ENCODE results near the gene PLD4. TPM values are rescaled to one million over a fixed set of nuclear protein-coding genes. Genes with fewer than 3 reads are reported as not detected.
"Not testable (repeated sequence)": the region's sequence is repeated elsewhere in the genome, so short reads cannot be mapped to it uniquely, and the experiment has no call there.

PLD4 gene
- polyA plus RNA-seq, 3 donors = 2.8 to 4.7 (median 4.1) TPM

GRCh38 chr14:104884381-104884780 is 40.3 kb upstream of the PLD4 start:
- not testable (repeated sequence) for DNase-seq

DNA sequence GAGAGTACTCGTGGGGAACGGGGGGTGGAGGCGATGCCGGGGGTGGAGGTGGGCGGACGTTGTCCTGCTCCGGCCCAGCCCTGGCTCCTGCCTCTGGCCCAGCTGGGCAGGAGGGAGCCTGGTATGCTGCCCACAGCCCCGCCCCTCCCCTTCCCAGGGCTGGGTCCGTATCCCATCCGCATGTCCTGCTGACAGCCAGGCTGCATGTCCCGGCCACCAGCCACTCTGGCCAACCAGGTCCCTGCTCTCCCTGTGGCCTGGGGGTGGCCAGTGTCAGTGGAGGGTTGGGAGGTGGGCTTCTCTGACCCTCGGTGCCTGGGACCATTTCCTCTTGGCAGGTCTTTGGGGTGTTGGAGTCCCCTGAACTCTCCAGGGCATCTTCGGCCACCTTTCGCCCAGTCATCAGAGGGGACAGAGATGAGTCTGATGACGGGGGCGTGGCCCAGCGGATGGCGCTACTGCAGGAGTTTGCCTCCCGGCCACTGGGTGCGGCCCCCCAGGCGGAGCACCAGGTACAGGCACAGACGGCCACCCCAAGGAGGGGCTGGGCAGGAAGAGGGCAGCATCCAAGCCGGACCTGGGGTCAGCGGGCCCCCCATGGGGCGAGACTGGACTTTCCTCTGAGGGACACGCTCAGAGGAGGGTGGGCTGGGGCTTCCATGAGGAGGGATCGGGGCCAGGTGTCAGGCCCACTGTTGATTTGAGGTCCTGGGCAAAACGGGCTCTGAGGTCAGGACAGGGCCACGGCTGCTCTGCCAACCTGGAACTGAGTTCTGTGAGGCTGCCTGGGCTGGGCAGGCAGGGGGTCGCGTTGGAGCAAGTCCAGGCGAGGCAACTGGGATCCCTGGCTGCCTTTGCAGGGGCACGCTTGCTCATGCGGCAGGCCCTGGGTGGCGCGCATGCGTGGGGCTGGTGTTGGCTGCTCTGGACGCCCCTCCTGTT is 39.4 kb upstream of the PLD4 start:
- DNase-seq = no peak

DNA sequence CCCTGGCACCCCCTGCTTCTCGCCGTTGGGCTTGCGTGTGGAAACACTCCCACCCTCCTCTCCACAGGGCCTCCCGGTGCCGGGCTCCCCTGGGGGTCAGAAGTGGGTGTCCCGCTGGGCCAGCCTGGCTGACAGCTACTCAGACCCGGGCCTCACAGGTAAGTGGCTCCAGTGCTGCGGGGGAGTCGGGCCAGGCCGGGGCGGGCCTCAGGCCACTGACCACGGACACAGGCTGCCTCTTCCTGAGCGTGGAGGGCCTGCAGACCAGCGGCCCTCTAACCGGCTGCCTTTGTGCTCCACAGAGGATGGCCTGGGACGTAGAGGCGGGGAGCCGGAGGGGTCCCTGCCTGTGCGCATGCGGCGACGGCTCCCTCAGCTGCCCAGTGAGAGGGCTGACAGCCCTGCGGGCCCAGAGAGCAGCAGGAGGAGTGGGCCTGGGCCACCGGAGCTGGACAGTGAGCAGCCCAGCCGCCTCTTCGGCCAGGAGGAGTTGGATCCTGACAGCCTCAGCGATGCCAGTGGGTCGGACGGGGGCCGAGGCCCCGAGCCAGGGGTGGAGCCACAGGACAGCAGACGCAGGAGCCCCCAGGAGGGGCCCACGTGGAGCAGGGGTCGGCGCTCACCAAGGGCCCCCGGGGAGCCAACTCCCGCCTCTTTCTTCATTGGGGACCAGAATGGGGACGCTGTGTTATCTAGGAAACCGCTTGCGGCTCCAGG is 38.5 kb upstream of the PLD4 start:
- no peak for DNase-seq

GRCh38 chr14:104886690-104887622 is 37.7 kb upstream of the PLD4 start:
- DNase-seq = no peak

DNA sequence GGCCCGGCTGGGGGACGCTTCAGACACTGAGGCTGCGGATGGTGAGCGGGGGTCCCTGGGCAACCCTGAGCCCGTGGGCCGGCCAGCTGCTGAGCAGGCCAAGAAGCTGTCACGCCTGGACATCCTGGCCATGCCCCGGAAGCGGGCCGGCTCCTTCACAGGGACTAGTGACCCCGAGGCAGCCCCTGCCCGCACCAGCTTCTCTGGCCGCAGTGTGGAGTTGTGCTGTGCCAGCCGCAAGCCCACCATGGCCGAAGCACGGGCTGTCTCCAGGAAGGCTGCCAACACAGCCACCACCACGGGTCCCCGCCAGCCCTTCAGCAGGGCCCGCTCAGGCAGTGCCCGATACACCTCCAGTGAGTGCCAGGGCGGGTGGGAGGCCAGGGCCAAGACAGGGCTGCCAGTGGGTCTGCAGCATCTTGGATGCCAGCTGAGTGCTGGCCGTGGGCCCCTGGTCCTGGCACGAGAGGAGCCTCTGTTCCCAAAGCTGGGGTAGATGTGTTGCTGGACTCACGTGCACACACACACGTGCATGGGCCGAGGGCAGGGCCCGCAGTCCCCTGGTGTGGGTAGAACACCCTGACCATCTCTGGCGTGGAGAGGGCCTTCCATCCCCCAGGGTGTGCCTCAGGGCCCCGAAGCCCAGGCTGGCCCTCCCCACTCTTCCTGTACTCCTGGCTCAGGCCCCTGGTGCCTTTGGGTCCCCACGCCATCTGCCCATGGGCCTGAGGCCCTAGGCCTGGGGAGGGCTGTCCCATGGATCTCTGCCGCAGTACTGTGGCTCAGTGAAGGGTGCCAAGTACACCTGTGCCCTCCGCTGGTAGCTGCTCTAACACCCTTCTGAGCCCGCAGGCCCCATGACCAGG is 36.8 kb upstream of the PLD4 start:
- DNase-seq = no peak

- no peak for DNase-seq
These were observed 35.9 kb upstream of the PLD4 start for GRCh38 chr14:104888489-104889374.

- no peak for DNase-seq
These were observed 35.3 kb upstream of the PLD4 start for GRCh38 chr14:104889375-104889757.

DNA sequence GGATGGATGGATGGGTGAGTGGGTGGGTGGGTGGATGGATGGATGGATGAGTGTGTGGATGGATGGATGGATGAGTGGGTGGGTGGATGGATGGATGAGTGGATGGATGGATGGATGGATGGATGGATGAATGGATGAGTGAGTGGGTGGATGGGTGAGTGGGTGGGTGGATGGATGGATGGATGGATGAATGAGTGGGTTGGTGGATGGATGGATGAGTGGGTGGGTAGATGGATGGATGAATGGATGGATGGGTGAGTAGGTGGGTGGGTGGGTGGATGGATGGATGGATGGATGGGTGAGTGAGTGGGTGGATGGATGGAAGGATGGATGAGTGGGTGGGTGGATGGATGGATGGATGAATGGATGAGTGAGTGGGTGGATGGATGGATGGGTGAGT is 34.4 kb upstream of the PLD4 start:
- not testable (repeated sequence) for DNase-seq

DNA sequence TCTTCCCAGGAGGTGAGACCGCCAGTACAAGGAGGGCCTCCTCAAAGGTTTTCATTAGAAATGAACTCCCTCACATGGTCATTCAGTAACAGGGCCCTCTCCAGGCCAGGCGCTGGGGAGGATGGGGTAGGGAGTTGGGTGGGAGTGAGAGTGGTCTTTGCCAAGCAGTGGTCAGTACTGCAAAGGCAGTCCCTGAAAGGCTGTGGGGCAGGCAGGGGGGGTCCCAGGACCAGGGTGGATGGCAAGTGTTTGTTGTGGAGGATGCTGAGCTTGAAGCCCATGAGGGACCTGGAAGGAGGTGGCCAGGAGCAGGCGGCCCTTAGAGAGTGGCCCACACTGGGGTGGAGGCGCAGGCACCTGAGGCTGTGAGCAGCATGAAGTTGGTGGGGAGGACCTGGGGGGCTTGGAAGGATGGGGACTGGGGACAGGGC is 33.5 kb upstream of the PLD4 start:
- no peak for DNase-seq

DNA sequence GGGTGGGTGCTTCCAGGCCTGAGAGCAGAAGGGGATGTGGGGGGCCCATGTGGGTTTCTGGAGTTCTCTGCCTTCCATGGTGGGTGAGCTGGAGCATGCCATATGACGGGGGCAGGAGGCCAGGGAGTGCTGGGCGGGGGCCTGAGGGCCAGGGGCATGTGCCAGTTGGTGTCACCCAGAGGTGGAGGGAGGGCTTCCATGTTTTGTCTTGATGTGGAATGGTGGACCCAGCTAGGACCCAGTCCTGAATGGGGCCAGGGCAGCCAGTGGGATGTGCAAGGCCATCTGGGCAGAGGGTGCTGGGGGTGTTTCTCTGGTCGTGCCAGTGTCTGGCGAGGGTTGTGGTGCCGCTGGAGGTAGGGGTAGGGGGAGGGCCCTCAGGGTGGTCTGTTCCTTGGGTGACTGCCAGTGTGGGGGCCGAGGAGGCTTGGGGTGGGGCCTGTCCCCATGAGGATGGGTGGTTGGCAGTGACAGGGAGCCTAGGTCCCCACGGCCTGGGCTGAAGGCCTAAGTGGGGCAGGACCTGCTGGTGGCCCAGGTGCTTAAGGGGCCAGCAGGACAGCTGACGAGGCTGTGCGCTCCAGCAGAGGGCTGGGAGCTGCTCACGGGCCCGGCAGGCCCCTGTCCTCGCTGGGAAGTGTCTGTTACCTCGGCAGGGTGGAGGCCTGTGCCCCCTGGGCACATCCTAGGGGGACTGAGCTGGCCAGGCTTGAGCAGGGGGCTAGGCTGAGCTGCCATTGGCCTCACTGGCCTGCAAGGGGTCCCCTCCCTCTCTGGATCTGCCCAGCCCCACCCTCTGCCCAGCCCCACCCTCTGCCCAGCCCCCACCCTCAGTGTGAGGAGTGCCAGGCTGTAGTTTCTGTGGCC is 32.8 kb upstream of the PLD4 start:
- no peak for DNase-seq

DNA sequence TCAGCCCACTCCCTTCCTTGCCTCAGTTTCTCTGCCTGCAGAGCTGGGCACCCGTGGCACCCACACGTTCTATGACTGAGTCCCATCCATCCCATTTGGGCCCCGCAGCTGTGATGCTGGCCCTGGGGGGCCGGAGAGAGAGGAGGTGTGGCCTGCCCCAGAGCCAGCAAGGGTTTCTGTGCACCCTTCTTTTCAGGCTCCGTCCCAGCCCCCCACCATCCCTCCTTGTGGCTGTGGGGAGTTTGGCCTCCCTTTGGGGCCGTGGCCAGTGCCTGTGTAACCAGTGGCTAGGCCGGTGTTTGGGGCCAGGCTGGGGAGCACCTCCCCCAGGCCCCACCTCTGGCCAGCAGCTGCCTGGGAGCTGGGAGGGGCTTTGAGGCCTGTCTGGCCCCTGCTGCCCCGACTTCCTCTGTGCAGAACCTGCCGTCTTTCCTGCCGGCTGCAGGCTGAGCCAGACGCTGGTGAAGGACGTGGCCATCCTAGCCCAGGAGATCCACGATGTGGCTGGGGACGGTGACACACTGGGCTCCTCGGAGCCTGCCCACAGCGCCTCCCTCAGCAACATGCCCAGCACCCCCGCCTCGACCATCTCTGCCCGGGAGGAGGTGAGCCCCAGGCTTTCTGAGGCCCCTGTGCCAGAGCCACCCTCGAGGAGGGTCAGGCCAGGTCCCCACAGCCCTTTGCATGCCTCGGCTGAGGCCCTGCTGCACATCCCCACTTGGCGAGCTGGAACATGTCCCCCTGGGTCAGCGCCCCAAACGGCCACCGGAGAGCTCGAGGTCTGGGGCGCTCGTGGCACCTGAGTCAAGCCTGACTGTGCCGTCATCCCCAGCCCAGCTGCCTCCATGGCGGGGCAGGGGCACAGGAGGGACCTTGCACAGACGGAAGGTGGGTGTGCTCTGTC is 31.9 kb upstream of the PLD4 start:
- DNase-seq = no peak

DNA sequence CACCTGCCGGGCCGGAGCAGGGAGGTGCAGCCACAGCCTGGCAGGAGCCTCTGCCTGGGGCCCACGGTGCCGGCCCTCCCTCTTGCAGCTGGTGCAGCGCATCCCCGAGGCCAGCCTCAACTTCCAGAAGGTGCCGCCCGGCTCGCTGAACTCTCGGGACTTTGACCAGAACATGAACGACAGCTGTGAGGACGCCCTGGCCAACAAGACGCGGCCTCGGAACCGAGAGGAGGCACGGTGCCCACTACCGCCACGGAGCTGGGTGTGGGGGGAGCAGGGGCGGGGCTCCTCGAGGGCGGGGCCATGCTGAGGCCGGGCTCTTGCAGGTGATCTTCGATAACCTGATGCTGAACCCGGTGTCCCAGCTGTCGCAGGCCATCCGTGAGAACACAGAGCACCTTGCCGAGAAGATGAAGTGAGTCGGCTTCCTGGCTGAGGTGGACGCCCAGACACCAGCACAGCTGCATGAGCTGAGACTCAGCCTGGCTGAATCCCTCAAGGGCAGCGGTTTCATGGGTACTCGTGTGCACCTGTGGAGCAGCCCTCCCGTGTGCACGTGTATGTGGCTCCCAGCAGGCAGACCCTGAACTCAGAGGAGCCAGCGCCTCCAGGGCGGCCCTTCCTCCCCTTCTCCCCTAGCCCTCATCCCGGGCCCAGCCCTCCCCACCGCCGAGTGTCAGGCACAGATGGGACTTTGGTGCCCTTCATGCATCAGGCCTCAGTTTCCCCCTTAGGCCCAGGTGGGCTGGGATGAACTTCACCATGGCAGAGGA is 31.1 kb upstream of the PLD4 start:
- DNase-seq = no peak

- DNase-seq = no peak
These were observed 30.1 kb upstream of the PLD4 start for GRCh38 chr14:104894331-104895206.

GRCh38 chr14:104895207-104895785 is 29.4 kb upstream of the PLD4 start:
- DNase-seq = no peak
